ENCODE results near the gene CBX4.
A peak's percentile ranks its signal among the peaks of the same experiment; 100 is the strongest.

The CBX4 gene

DNA sequence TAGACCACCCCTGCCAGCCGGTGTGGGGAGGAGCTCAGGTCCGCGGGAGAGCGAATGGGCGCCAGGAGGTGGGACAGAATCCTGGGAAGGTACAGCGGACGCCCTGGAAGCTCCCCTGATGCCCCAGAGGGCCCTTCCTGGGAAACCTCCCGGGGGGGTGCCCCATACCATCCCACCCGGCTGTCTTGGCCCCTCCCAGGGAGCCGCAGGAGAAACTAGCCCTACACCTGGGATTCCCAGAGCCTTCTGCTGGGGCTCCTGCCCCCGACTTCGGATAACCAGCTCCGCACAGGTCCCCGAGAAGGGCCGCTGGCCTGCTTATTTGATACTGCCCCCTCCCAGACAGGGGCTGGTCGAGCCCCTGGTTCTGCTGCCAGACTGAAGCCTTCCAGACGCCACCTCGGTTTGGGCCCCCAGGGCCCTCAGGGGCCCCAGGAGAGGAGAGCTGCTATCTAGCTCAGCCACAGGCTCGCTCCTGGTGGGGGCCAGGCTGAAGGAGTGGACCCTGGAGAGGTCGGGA lies 3.0 kb upstream of the CBX4 start:
- H3K9ac ChIP-seq (ENCODE audit: low read depth in 1 of 2, low read length in 2 of 2), result peak overlapping the region in 1 of 2 donors; percentile 55
- H3K36me3 ChIP-seq (ENCODE audit: control insufficient read depth in 1 of 2, insufficient read depth in 2 of 2, low read length in 2 of 2), result no peaks in the 10 kb centered on the region
- no peak overlapping the region for H3K27ac ChIP-seq (ENCODE audit: low read depth, low read length)
- no peaks in the 10 kb centered on the region for H3K9me3 ChIP-seq (ENCODE audit: control insufficient read depth in 1 of 2, low read length in 2 of 2)
- no peak overlapping the region for H3K4me3 ChIP-seq (ENCODE audit: low read depth in 1 of 2, low read length in 2 of 2)
- H3K27me3 ChIP-seq (ENCODE audit: control insufficient read depth in 1 of 2, insufficient read depth in 2 of 2, low read length in 2 of 2), result peaks cover 33 to 34% of the 10 kb centered on the region in 2 donors
- H3K4me1 ChIP-seq (ENCODE audit: control insufficient read depth in 1 of 2, insufficient read depth in 2 of 2, low read length in 2 of 2), result peaks cover 40 to 41% of the 10 kb centered on the region in 2 donors

DNA sequence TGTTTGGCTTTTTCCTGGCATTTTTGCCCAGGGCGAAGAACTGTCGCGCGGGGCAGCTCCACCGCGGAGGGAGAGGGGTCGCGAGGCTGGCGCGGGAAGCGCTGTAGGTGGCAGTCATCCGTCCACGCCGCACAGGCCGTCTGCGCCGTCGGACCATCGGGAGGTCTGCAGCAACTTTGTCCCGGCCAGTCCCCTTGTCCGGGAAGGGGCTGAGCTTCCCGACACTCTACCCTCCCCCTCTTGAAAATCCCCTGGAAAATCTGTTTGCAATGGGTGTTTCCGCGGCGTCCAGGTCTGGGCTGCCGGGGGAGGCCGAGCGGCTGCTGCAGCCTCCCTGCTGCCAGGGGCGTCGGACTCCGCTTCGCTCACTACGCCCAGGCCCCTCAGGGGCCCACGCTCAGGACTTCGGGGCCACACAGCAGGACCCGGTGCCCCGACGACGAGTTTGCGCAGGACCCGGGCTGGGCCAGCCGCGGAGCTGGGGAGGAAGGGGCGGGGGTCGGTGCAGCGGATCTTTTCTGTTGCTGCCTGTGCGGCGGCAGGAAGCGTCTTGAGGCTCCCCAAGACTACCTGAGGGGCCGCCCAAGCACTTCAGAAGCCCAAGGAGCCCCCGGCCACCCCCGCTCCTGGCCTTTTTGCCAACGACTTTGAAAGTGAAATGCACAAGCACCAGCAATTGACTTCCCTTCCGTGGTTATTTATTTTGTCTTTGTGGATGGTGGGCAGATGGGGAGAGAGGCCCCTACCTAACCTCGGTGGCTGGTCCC lies 2.3 kb upstream of the CBX4 start:
- H3K36me3 ChIP-seq (ENCODE audit: control insufficient read depth in 1 of 2, insufficient read depth in 2 of 2, low read length in 2 of 2), result no peaks in the 10 kb centered on the region
- no peak overlapping the region for H3K9ac ChIP-seq (ENCODE audit: low read depth in 1 of 2, low read length in 2 of 2)
- no peak overlapping the region for H3K4me3 ChIP-seq (ENCODE audit: low read depth in 1 of 2, low read length in 2 of 2)
- no peak overlapping the region for H3K27ac ChIP-seq (ENCODE audit: low read depth, low read length)
- H3K4me1 ChIP-seq (ENCODE audit: control insufficient read depth in 1 of 2, insufficient read depth in 2 of 2, low read length in 2 of 2), result peaks cover 46 to 48% of the 10 kb centered on the region in 2 donors
- H3K27me3 ChIP-seq (ENCODE audit: control insufficient read depth in 1 of 2, insufficient read depth in 2 of 2, low read length in 2 of 2), result peaks cover 33 to 34% of the 10 kb centered on the region in 2 donors
- no peaks in the 10 kb centered on the region for H3K9me3 ChIP-seq (ENCODE audit: control insufficient read depth in 1 of 2, low read length in 2 of 2)

DNA sequence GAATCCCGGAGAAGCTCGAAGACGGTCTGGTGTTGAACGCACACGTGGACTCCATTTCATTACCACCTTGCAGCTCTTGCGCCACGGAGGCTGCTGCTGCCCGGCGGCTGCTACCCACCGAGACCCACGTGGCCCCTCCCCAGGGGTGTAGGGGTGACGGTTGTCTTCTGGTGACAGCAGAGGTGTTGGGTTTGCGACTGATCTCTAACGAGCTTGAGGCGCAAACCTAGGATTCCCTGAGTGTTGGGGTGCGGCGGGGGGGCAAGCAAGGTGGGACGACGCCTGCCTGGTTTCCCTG lies 1.7 kb upstream of the CBX4 start:
- peaks cover 33 to 34% of the 10 kb centered on the region in 2 donors for H3K27me3 ChIP-seq (ENCODE audit: control insufficient read depth in 1 of 2, insufficient read depth in 2 of 2, low read length in 2 of 2)
- no peak overlapping the region for H3K27ac ChIP-seq (ENCODE audit: low read depth, low read length)
- peaks cover 52 to 53% of the 10 kb centered on the region in 2 donors for H3K4me1 ChIP-seq (ENCODE audit: control insufficient read depth in 1 of 2, insufficient read depth in 2 of 2, low read length in 2 of 2)
- no peak overlapping the region for H3K9ac ChIP-seq (ENCODE audit: low read depth in 1 of 2, low read length in 2 of 2)
- no peaks in the 10 kb centered on the region for H3K9me3 ChIP-seq (ENCODE audit: control insufficient read depth in 1 of 2, low read length in 2 of 2)
- no peaks in the 10 kb centered on the region for H3K36me3 ChIP-seq (ENCODE audit: control insufficient read depth in 1 of 2, insufficient read depth in 2 of 2, low read length in 2 of 2)
- peak overlapping the region in 1 of 2 donors; percentile 28 for H3K4me3 ChIP-seq (ENCODE audit: low read depth in 1 of 2, low read length in 2 of 2)

DNA sequence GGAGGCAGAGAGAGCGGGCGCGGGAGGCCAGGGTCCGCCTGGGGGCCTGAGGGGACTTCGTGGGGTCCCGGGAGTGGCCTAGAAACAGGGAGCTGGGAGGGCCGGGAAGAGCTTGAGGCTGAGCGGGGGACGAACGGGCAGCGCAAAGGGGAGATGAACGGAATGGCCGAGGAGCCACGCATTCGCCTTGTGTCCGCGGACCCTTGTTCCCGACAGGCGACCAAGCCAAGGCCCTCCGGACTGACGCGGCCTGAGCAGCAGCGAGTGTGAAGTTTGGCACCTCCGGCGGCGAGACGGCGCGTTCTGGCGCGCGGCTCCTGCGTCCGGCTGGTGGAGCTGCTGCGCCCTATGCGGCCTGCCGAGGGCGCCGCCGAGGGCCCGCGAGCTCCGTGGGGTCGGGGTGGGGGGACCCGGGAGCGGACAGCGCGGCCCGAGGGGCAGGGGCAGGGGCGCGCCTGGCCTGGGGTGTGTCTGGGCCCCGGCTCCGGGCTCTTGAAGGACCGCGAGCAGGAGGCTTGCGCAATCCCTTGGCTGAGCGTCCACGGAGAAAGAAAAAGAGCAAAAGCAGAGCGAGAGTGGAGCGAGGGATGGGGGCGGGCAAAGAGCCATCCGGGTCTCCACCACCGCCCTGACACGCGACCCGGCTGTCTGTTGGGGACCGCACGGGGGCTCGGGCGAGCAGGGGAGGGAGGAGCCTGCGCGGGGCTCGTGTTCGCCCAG lies 1.2 kb upstream of the CBX4 start:
- Histone ChIP-seq H3K4me3 (ENCODE audit: low read depth in 1 of 2, low read length in 2 of 2) (peak overlapping the region in 1 of 2 donors; percentile 55), H3K9ac (ENCODE audit: low read depth in 1 of 2, low read length in 2 of 2) (peak overlapping the region in 1 of 2 donors; percentile 33), H3K27me3 (ENCODE audit: control insufficient read depth in 1 of 2, insufficient read depth in 2 of 2, low read length in 2 of 2) (peaks cover 33 to 34% of the 10 kb centered on the region in 2 donors), H3K36me3 (ENCODE audit: control insufficient read depth in 1 of 2, insufficient read depth in 2 of 2, low read length in 2 of 2) (no peaks in the 10 kb centered on the region), H3K4me1 (ENCODE audit: control insufficient read depth in 1 of 2, insufficient read depth in 2 of 2, low read length in 2 of 2) (peaks cover 50 to 55% of the 10 kb centered on the region in 2 donors), H3K9me3 (ENCODE audit: control insufficient read depth in 1 of 2, low read length in 2 of 2) (no peaks in the 10 kb centered on the region), H3K27ac (ENCODE audit: low read depth, low read length) (no peak overlapping the region)

DNA sequence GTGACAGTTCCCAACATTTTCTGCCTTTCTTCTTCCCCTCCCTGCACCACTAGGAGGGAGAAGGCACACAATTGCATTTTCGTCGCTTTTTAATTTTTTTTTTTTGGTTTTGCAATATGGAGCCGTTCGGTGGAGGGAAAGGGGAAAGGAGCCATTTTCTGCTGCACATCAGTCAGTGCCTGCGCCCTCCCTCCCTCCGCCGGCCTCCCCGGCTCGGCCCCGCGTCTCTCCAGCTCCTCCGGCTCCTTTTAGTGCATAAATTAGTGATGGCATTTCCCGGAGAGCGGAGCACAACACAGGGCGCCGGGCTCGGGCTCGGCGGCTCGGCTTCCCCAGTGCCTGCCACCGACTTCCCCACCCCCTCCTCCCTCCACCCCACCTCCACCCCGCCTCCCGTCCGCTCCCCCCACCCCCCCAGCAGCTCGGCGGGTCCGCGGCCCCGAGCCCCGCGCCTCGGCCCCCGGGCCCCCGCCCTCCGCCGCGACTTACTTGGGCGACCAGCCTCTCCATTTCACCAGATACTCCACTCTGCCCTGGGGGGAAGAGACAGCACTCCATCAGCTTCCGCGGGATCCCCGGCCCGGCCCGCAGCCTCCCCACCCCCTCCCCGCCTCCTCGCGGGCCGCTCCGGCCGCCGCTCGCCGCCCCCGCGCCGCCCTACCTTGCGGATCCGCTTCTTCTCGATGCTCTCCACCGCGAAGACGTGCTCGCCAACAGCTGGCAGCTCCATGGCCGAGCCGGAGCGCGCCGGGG lies 542 bp downstream of the CBX4 start:
- peak overlapping the region; percentile 91 for H3K4me3 ChIP-seq (ENCODE audit: low read depth in 1 of 2, low read length in 2 of 2)
- peak overlapping the region; percentile 96 for H3K27ac ChIP-seq (ENCODE audit: low read depth, low read length)
- H3K9me3 ChIP-seq (ENCODE audit: control insufficient read depth in 1 of 2, low read length in 2 of 2), result no peaks in the 10 kb centered on the region
- H3K36me3 ChIP-seq (ENCODE audit: control insufficient read depth in 1 of 2, insufficient read depth in 2 of 2, low read length in 2 of 2), result peaks cover 0 to 7% of the 10 kb centered on the region in 2 donors
- peak overlapping the region; percentile 74 to 94 for H3K9ac ChIP-seq (ENCODE audit: low read depth in 1 of 2, low read length in 2 of 2)
- peaks cover 33 to 34% of the 10 kb centered on the region in 2 donors for H3K27me3 ChIP-seq (ENCODE audit: control insufficient read depth in 1 of 2, insufficient read depth in 2 of 2, low read length in 2 of 2)
- peaks cover 41 to 43% of the 10 kb centered on the region in 2 donors for H3K4me1 ChIP-seq (ENCODE audit: control insufficient read depth in 1 of 2, insufficient read depth in 2 of 2, low read length in 2 of 2)

DNA sequence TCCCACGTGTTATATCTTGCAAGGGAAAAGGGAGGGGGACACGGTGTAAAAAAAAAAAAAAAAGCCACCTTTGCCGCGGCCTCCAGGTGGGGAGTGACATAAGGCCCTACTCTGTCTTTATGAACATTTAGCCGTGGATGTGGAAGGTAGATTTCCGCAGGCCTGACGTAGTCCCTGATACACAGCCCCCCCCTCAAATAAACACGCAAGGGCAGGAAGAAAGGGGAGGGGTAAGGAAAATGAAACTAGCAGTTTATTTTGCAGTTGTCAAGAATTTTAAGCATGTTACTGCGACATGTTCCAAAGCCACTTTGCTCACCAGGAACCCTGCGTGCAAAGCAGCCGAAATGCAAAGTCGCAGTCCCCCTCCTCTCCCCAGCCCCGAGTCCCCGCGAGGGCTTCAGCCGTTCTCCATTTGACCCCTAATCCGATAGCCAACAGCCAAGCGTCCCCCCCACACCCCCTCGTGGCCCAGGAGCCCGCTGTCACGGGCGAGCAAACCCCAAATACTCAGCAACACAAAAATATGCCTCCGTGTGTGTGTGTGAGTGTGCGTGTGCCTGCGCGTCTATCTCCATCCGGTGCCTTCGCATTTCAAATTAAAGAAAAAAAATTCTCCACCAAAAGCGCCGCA lies 1.2 kb downstream of the CBX4 start:
- Histone ChIP-seq H3K9ac (ENCODE audit: low read depth in 1 of 2, low read length in 2 of 2) (peak overlapping the region; percentile 74 to 94), H3K27me3 (ENCODE audit: control insufficient read depth in 1 of 2, insufficient read depth in 2 of 2, low read length in 2 of 2) (peaks cover 31% of the 10 kb centered on the region in 2 donors), H3K4me3 (ENCODE audit: low read depth in 1 of 2, low read length in 2 of 2) (peak overlapping the region; percentile 91), H3K27ac (ENCODE audit: low read depth, low read length) (peak overlapping the region; percentile 96), H3K4me1 (ENCODE audit: control insufficient read depth in 1 of 2, insufficient read depth in 2 of 2, low read length in 2 of 2) (peaks cover 42% of the 10 kb centered on the region in 2 donors), H3K36me3 (ENCODE audit: control insufficient read depth in 1 of 2, insufficient read depth in 2 of 2, low read length in 2 of 2) (peaks cover 0 to 10% of the 10 kb centered on the region in 2 donors), H3K9me3 (ENCODE audit: control insufficient read depth in 1 of 2, low read length in 2 of 2) (no peaks in the 10 kb centered on the region)

DNA sequence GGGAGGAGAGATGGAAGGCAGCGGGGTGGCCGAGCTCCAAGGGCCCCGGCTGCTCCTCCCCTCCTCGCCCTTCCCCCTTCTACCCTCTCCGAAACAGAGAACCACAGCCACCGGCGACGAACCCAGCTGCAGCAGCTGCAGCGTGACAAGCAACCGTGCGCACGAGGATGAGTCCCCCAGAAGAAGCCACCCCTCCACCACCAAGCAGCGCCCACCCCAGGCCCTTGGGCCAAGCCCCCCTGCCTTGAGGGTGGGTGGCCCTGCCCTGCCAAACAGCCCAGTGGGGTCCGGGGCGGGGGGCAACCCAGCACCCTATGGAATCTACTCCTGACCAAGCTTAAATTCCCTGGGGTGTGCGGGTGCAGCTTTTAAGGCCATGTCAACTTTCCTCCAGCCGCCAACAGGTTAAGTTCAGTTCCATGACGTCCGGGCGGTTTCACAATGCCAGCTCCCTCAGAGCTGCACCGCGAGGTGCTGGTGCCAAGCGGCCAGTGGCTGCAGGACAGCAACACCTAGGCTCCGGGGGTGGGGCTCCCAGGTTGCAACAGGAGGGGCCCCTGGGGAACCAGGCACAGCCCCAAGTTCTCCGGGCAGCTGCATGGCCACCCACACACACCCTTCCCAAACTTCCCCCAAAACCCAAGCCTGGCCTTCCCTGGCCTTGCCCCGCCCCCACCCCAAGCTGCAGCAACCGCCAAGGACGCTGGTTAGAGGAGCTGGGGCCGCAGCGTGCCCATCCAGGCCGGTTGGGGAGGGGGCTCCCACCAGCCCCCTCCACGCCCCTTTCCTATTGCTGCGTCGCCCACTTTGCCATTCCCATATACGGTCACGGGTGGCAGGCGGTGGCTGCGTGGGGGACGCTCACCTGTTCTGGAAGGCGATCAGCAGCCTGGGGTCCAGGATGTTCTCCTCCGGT lies 2.0 kb downstream of the CBX4 start:
- H3K27me3 ChIP-seq (ENCODE audit: control insufficient read depth in 1 of 2, insufficient read depth in 2 of 2, low read length in 2 of 2), result peaks cover 23% of the 10 kb centered on the region in 2 donors
- peaks cover 36 to 39% of the 10 kb centered on the region in 2 donors for H3K4me1 ChIP-seq (ENCODE audit: control insufficient read depth in 1 of 2, insufficient read depth in 2 of 2, low read length in 2 of 2)
- peak overlapping the region; percentile 91 for H3K4me3 ChIP-seq (ENCODE audit: low read depth in 1 of 2, low read length in 2 of 2)
- H3K27ac ChIP-seq (ENCODE audit: low read depth, low read length), result peak overlapping the region; percentile 96
- H3K9me3 ChIP-seq (ENCODE audit: control insufficient read depth in 1 of 2, low read length in 2 of 2), result no peaks in the 10 kb centered on the region
- H3K36me3 ChIP-seq (ENCODE audit: control insufficient read depth in 1 of 2, insufficient read depth in 2 of 2, low read length in 2 of 2), result peaks cover 0 to 10% of the 10 kb centered on the region in 2 donors
- H3K9ac ChIP-seq (ENCODE audit: low read depth in 1 of 2, low read length in 2 of 2), result peak overlapping the region; percentile 74 to 94

DNA sequence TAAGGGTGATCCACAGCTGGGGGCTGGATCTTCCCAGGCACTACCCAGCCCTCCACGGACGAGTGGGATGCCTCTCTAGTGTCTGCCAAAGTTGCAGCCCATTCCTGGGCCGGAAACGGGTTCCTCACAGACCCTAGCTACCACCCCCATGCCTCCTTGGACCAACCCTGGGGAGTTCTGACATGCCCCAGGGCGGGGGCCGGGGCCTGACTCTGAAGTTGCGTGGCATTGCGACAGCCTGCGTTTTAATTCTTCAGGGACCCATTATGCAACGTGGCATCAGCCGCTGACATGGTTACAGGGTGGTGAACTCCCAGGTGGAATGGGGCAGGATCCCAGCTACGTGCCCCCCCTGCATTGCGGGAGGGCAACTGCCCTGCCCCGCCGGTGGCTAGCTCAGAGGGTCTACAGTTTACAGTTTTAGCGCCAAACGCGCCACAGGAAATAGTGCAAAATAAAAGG lies 2.7 kb downstream of the CBX4 start:
- Histone ChIP-seq H3K27ac (ENCODE audit: low read depth, low read length) (peak overlapping the region; percentile 34), H3K9ac (ENCODE audit: low read depth in 1 of 2, low read length in 2 of 2) (peak overlapping the region; percentile 51 to 74), H3K36me3 (ENCODE audit: control insufficient read depth in 1 of 2, insufficient read depth in 2 of 2, low read length in 2 of 2) (peaks cover 0 to 10% of the 10 kb centered on the region in 2 donors), H3K9me3 (ENCODE audit: control insufficient read depth in 1 of 2, low read length in 2 of 2) (no peaks in the 10 kb centered on the region), H3K4me3 (ENCODE audit: low read depth in 1 of 2, low read length in 2 of 2) (peak overlapping the region; percentile 91), H3K4me1 (ENCODE audit: control insufficient read depth in 1 of 2, insufficient read depth in 2 of 2, low read length in 2 of 2) (peaks cover 37 to 42% of the 10 kb centered on the region in 2 donors), H3K27me3 (ENCODE audit: control insufficient read depth in 1 of 2, insufficient read depth in 2 of 2, low read length in 2 of 2) (peaks cover 16 to 17% of the 10 kb centered on the region in 2 donors)

Measured in duodenal mucosa (tissue), 2 donors.